ENCODE data around the gene TAF15. TPM values are rescaled to one million over a fixed set of nuclear protein-coding genes. Genes with fewer than 3 reads are reported as not detected.

TAF15 gene
- polyA plus RNA-seq, 10 donors = 94.1 to 155 (median 124) TPM

Other genes with a start within 250 kb of the TAF15 start
- under 1 TPM in 9 of 10 donors, not detected in 1; 0.09 to 0.61 (median 0.23) TPM for gene SLFN14, start 248.7 kb upstream of the TAF15 start, polyA plus RNA-seq (ENCODE audit: insufficient read length in 10 of 10)
- gene PEX12, start 230.9 kb upstream of the TAF15 start, polyA plus RNA-seq (ENCODE audit: insufficient read length in 10 of 10) = 1 to 10 TPM; 7.1 to 9.2 (median 7.9) TPM
- gene AP2B1, start 222.2 kb upstream of the TAF15 start, polyA plus RNA-seq (ENCODE audit: insufficient read length in 10 of 10) = 10 to 100 TPM; 72.0 to 89.4 (median 83.2) TPM
- gene RASL10B, start 77.8 kb upstream of the TAF15 start, polyA plus RNA-seq (ENCODE audit: insufficient read length in 10 of 10) = 1 to 10 TPM; 1.1 to 4.1 (median 2.1) TPM
- gene GAS2L2, start 56.2 kb upstream of the TAF15 start, polyA plus RNA-seq (ENCODE audit: insufficient read length in 10 of 10) = not detected
- gene C17orf50, start 48.6 kb upstream of the TAF15 start, polyA plus RNA-seq (ENCODE audit: insufficient read length in 10 of 10) = not detected
- 1 to 10 TPM; 1.6 to 5.0 (median 3.2) TPM for gene MMP28, start 13.8 kb upstream of the TAF15 start, polyA plus RNA-seq (ENCODE audit: insufficient read length in 10 of 10)
- gene HEATR9, start 59.4 kb downstream of the TAF15 start, polyA plus RNA-seq (ENCODE audit: insufficient read length in 10 of 10) = not detected
- 1 to 10 TPM in 6 of 10 donors, under 1 TPM in 4; 0.41 to 7.3 (median 1.2) TPM for gene CCL5, start 70.9 kb downstream of the TAF15 start, polyA plus RNA-seq (ENCODE audit: insufficient read length in 10 of 10)
- 1 to 10 TPM in 2 of 10 donors, under 1 TPM in 8; 0.20 to 1.5 (median 0.60) TPM for gene RDM1, start 121.3 kb downstream of the TAF15 start, polyA plus RNA-seq (ENCODE audit: insufficient read length in 10 of 10)
- gene LYZL6, start 134.2 kb downstream of the TAF15 start, polyA plus RNA-seq (ENCODE audit: insufficient read length in 10 of 10) = not detected
- gene CCL16, start 172.0 kb downstream of the TAF15 start, polyA plus RNA-seq (ENCODE audit: insufficient read length in 10 of 10) = under 1 TPM in 9 of 10 donors, not detected in 1; 0.11 to 0.56 (median 0.17) TPM
- 10 to 100 TPM; 17.4 to 41.0 (median 32.6) TPM for gene CCL14, start 177.2 kb downstream of the TAF15 start, polyA plus RNA-seq (ENCODE audit: insufficient read length in 10 of 10)
- under 1 TPM in 1 of 10 donors, not detected in 9; 0.19 TPM for gene CCL15, start 192.1 kb downstream of the TAF15 start, polyA plus RNA-seq (ENCODE audit: insufficient read length in 10 of 10)
- gene CCL23, start 208.5 kb downstream of the TAF15 start, polyA plus RNA-seq (ENCODE audit: insufficient read length in 10 of 10) = under 1 TPM in 1 of 10 donors, not detected in 9; 0.32 TPM

All from muscle of back (tissue), 10 donors.